Fibroblast of skin of left quadriceps (primary cell): ENCODE results near the gene ATAD3A.
A peak's percentile ranks its signal among the peaks of the same experiment; 100 is the strongest.

ENCODE experiments used
- DNase-seq, 2 experiments: peaks; one replicate each; pipeline ENCODE4 v3.0.0-alpha.2; 2013; ENCODE audit warnings: low read depth in 2 of 2

Gene ATAD3A

DNA sequence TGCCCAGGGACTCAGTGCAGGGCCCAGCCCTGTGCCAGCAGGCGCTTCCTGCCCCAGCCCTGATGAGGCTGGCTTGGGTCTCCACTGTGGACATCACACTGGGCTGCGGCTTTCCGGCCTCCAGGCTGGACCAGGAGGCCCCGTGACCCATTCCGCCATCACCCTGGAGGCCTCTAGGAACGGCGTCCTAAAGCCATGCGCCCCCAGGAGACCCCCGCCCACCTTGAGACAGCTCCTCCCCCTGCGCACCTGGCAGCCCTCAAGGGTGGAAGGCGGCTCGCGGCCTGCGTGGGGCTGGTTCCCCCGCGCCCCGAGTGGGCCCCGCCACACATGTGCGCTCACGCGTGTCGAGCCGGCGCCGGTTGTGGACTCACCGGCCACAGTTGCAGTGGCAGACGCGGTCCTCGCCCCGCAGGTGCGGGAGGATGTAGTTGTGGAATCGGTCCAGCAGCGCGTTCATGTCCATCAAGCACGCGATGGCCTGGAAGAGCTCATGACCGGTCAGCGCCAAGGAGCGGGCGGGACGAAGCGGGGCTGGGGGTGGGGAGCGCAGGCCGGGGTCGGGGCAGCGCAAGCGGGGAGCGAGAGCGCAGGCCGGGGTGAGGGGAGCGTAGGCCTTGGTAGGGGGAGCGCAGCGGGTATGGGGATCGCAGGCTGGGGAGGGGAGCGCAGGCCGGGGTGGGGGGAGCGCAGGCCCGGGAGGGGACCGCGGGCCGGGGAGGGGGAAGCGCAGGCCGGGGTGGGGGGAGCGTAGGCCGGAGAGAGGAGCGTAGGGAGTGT, 27.5 kb downstream of the ATAD3A start:
- no peak for DNase-seq

GRCh38 chr1:1540090-1540817, 28.3 kb downstream of the ATAD3A start, which contains the start of gene TMEM240:
Gene TMEM240 (minus strand): TSS chr1:1540624. CDS start chr1:1540346, 278 bp downstream.
- DNase-seq, result peak; percentile 59 to 65

GRCh38 chr1:1540818-1541628, 29.1 kb downstream of the ATAD3A start:
- no peak for DNase-seq

- DNase-seq, result no peak
Measured at GRCh38 chr1:1541956-1542765, 30.2 kb downstream of the ATAD3A start.

DNA sequence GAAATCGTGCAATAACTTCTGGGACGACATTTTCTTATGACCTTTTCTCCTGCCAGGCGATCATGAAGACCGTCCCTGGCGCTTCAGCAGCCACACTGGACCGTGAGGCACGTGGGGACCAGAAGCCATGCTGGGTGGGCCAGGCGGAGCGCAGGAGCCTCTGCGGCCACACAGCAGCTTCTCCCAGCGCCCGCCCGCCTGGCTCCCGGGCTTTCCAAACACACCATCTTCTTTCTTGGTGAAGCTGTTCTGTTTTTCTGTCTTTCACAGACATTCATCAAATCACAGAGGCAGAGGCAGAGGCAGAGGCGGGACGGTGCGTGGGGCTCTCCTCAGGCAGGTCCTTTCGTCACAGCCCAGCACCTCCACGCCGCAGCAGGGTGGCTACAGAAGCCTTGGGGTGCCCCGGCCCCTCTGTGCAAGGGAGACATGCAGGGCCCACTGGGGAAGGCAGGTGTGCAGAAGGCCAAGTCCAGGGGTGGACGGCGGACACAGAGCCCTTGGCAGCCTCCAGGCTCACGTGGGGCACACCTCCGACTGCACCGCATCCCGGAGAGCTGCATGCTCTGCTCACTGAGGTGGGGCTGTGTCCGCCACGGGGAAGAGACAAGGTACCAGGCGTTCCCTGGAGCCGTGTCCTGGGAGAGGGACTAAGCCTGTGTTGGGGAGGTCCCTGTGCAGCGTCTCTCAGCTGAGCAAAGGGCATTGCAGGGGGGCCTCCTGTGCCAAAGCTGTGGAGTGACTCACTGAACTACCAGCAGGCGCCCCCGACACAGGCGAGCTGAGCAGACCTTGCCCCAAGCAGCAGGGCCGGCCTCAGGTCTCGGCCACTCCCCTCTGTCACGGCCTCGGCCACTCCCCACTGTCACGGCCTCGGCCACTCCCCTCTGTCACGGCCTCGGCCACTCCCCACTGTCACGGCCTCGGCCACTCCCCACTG, 31.1 kb downstream of the ATAD3A start:
- DNase-seq, result no peak

DNA sequence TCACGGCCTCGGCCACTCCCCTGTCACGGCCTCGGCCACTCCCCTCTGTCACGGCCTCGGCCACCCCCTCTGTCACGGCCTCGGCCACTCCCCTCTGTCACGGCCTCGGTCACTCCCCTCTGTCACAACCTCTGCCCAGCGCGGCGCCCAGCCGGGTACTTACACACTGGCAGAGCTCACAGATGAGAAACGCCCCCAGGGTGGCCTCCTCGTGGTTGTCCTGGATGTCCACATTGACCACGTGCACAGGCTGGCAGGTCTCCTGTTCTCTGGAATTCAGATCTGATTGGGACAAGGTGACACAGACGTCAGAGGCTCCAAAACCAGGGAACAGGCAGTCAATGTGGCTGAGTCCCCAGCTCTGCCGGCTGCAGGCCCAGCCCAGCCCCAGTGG, 31.7 kb downstream of the ATAD3A start:
- no peak for DNase-seq

DNA sequence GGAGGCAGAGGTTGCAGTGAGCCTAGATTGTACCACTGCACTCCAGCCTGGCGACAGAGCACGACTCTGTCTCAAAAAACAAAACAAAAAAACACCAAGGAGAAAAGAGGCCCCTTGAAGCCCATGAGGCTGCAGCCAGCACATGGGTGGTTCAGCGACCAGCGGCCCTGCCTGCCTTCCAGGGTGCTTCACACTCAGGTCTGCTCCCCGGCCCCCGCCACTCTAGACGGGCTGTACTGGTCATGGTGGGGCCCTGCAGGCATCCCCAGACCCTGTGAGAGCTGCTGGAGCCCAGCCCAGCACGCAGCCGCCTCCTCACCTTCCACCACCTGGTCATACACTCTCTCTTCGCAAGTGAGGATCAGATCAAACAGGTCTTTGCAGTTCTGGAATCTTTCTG, 32.6 kb downstream of the ATAD3A start:
- no peak for DNase-seq

- DNase-seq, result no peak
Measured at GRCh38 chr1:1545946-1546737, 34.2 kb downstream of the ATAD3A start.

DNA sequence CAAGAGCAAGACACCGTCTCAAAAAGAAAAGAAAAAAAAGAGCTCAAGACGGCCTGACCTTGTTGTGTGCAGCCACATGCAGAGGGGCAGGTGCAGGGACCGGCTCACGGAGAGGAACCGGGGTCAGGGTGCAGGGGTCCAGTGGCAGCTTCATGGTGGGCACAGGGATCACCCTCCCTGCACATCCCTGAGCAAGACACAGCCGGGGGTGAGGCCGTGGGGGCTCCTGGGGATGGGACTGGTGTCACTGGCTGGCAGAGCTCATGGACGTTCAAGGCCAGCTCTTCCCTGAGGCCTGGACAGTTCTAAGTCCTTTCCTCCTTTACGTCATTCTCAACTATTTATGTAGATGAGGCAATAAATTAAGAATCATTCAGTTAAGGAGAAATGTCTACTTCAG, 35.0 kb downstream of the ATAD3A start:
- no peak for DNase-seq

- DNase-seq, result no peak
Measured at GRCh38 chr1:1547476-1547875, 35.5 kb downstream of the ATAD3A start.

- no peak for DNase-seq
Measured at GRCh38 chr1:1548591-1548990, 36.6 kb downstream of the ATAD3A start.

GRCh38 chr1:1550087-1550486, 38.1 kb downstream of the ATAD3A start:
- DNase-seq, result no peak

GRCh38 chr1:1550591-1551432, 38.9 kb downstream of the ATAD3A start:
- DNase-seq, result peak in 1 of 2 experiments; percentile 21

DNA sequence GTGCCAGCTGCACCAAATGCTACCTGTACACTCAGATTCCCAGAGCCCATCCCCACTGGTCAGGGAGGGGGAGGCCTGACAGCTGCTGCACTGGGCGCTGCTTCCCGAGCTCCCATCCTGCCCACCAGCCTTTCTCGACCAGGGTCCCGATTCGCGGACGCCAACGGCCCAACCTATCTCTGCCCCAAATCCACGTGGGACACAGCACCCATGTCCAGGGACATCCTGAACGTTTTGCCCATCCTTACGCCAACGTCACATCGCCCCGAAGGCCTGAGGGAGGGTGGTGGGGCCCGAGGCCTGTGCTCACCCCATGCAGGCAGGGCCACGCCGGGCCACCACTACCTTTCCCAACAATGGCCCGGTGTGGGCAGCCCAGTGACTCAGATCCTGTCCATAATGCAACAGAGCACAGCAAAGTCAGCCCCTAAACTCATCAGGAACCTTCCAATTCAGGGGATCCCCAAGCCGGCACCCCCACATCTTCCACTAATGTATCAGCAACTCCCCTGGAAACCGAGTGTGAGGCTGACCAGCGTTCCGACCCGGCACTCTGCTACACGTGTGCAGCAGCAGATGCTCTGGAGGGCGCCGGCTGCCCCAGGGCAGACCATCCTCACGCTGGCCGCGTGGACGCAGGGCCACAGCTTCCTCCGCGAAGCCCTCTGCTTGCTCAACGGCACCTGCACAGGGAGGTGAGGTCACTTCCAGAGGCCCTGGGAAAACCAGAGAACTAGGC, 39.7 kb downstream of the ATAD3A start:
- no peak for DNase-seq

- DNase-seq, result no peak
Measured at GRCh38 chr1:1552263-1552639, 40.3 kb downstream of the ATAD3A start.

DNA sequence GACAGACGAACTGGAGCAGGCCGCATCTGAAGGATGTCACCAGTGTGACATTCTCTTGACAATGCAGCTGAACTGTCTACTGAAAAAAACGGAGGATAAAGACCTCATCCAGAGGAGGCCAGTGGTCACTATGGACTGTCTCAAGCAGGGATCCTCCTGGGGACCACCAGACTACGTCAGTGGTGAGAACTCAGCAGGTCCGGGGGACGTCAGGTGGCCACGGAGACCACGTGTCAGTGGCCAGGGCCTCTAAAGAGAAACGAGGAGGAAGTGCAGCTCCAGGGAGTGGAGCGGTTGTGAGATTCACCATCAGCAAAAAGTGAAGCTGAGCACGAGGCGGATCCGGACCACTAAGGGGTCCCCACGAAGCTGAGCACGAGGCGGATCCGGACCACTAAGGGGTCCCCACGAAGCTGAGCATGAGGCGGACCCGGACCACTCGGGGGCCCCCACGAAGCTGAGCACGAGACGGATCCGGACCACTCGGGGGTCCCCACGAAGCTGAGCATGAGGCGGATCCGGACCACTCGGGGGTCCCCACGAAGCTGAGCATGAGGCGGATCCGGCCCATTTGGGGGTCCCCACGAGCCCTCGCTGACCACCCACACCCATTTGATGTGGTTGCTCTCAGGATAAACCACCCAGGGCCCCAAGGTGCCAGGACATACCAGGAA, 42.0 kb downstream of the ATAD3A start:
- no peak for DNase-seq

DNA sequence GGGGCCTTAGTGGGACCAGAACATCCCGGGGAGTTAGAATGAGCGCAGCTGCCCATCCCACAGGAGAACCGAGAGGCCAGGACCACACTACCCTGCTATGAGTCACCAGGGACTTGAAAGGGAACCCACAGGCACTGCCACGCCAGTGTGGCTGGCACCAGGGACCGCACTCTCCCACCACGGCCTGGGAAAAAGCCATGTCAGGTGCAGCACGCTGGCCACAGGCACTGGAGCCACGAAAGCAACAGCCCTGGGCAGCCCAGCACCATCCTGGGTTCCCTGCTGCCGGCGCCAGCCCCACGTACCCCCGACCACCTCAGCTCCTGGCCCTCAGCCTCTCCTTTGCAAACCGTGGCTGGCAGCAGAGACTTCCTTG, 42.6 kb downstream of the ATAD3A start:
- DNase-seq, result no peak
